ENCODE results near the gene PER2. TPM values are rescaled to one million over a fixed set of nuclear protein-coding genes. Genes with fewer than 3 reads are reported as not detected.

The PER2 gene
- total and polyA plus RNA-seq, 8 donors = 4.4 to 188 (median 23.2) TPM

DNA sequence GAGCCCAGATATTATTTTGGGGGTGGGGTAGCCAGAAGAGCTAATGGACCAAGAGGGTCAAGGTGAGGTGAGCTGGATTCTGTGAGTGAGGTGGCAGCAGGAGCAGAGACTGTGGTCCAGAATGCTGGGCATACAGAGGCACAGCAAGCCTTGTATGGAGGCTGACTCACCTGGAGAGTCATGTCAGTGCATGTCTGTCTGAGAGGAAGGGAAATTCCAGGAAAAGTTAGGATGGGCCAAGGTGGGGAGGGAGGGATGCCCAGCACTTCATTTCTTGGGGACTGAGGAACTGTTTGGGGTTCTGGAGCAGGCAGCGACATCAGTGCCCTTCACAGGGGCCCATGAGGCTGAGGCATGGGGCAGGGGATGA, 21.1 kb downstream of the PER2 start:
- Histone ChIP-seq H3K9me3 (no peaks in the 10 kb centered on the region), H3K4me1 (peaks cover 22 to 26% (median 24%) of the 10 kb centered on the region in 4 donors), H3K27me3 (no peaks in the 10 kb centered on the region), H3K27ac (no peak overlapping the region), H3K36me3 (peaks cover 63 to 94% (median 89%) of the 10 kb centered on the region in 4 donors), H3K4me3 (no peak overlapping the region)
- TF ChIP-seq POLR2A (IDR thresholded peaks at IDR 0.05) (no peak), EP300 (IDR thresholded peaks at IDR 0.05) (no peak), POLR2AphosphoS5 (IDR thresholded peaks at IDR 0.05) (no peak)
- TF ChIP-seq, protein P1, sequence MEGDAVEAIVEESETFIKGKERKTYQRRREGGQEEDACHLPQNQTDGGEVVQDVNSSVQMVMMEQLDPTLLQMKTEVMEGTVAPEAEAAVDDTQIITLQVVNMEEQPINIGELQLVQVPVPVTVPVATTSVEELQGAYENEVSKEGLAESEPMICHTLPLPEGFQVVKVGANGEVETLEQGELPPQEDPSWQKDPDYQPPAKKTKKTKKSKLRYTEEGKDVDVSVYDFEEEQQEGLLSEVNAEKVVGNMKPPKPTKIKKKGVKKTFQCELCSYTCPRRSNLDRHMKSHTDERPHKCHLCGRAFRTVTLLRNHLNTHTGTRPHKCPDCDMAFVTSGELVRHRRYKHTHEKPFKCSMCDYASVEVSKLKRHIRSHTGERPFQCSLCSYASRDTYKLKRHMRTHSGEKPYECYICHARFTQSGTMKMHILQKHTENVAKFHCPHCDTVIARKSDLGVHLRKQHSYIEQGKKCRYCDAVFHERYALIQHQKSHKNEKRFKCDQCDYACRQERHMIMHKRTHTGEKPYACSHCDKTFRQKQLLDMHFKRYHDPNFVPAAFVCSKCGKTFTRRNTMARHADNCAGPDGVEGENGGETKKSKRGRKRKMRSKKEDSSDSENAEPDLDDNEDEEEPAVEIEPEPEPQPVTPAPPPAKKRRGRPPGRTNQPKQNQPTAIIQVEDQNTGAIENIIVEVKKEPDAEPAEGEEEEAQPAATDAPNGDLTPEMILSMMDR (IDR thresholded peaks at IDR 0.05) = no peak
- no peak for DNase-seq
- 92 to 100% (median 95%) methylated on average over 1 of the region's 1 CpG for WGBS, 5 donors
- intact Hi-C loops (cut with DNase I; ENCODE audit: low total_unique reads) = no loop called here

DNA sequence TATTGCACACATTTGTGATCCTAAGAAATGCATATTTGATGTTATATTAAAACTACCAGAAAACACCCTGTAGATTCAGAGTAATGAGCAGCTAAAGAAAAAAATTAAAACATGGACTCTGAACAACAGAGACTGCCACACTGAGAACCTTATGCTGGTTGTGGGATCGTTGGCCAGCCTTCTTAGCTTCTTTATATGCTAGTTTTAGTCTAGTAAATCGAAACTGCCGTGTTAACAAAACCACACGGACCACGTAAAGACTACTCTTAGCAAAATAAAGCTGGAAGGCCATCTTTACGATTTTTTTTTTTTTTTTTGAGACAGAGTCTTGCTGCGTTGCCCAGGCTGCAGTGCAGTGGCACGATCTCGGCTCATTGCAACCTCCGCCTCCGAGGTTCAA, 22.8 kb downstream of the PER2 start:
- intact Hi-C loops (cut with DNase I; ENCODE audit: low total_unique reads) = no loop called here

DNA sequence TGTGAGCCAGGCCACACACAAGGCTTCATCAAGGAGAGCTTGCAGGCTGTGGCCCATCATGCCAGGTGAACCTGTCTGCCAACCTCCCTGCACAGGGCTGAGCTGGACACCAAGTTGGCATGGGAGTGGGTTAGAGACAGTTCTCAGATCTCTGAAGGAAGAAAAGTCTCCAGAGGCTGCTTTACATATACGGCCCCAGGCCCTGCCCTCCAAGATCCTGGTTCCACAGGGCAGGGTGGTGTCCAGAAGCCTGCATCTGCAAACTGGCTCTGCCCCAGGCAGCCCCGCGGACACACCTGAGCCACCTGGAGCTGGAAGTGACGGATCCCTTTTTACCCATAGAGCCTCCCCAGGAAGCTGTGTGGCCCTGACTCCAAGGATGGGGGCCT, 24.3 kb downstream of the PER2 start:
- intact Hi-C loops (cut with DNase I; ENCODE audit: low total_unique reads) = no loop called here
- 14 to 67% (median 46%) methylated on average over 1 to 4 of the region's 4 CpGs for WGBS, 5 donors

More for the DNA sequence above, 22.8 kb downstream of the PER2 start:
- TF ChIP-seq EP300 (IDR thresholded peaks at IDR 0.05) (no peak), POLR2AphosphoS5 (IDR thresholded peaks at IDR 0.05) (no peak)
- Histone ChIP-seq H3K4me1 (peaks cover 22 to 26% (median 24%) of the 10 kb centered on the region in 4 donors), H3K36me3 (peaks cover 61 to 94% (median 89%) of the 10 kb centered on the region in 4 donors), H3K27ac (no peak overlapping the region), H3K4me3 (no peak overlapping the region), H3K27me3 (no peaks in the 10 kb centered on the region), H3K9me3 (no peaks in the 10 kb centered on the region)
- 93 to 95% (median 95%) methylated on average over 11 of the region's 11 CpGs for WGBS, 5 donors
- DNase-seq = no peak

DNA sequence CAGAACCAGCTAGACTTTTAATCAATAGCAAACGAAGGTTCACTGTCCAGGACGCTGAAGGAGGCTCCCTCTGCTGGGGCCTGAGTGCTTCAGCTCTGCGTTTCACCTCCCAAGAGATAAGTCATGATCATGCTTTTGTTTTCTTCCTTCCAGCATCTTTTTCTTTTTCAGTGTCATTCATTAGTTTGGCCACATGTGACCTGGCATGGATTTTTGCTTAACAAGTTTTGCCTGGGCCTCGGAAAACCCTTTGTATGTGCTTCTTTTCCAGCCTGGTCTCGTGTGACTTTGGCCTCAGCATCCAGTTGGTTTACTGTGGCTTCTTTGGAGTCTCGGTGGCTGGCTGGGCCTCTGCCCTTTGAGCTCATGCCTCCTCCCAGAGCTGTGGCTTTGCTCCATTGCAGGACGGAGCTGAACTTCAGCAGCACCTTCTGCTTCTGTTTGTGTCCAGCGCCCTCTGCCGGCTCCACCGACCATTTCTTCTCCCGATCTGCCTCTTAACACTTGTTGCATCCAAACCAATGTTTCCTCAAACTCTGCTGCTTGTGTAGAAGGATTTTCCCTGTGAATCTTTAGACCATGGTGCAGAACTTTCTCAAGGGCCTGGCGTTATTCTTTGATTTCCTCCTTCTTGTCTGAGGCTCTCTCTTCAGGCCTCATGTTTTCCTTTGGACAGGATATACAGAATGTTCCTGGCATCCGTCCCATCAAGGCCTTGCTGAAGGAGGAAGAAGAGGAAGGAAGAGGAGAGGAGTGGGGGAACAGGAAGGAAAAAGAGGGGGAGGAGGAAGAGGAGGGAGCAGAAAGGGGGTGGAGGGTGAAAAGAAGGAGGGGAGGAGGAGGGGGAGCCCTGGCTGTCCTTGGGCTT, 25.0 kb downstream of the PER2 start:
- TF ChIP-seq EP300 (IDR thresholded peaks at IDR 0.05) (no peak), POLR2AphosphoS5 (IDR thresholded peaks at IDR 0.05) (peak in 1 of 3 donors; percentile 64), POLR2A (IDR thresholded peaks at IDR 0.05) (peak in 1 of 4 donors; percentile 6)
- TF ChIP-seq, protein P1 (IDR thresholded peaks at IDR 0.05) = peak in 5 of 7 experiments; percentile 67 to 87 (median 76)
- no peaks in the 10 kb centered on the region for H3K27me3 ChIP-seq
- H3K9me3 ChIP-seq = no peaks in the 10 kb centered on the region
- intact Hi-C loops (cut with DNase I; ENCODE audit: low total_unique reads) = no loop called here
- peaks cover 22 to 26% (median 24%) of the 10 kb centered on the region in 4 donors for H3K4me1 ChIP-seq
- H3K36me3 ChIP-seq = peaks cover 65 to 92% (median 90%) of the 10 kb centered on the region in 4 donors
- 11 to 18% (median 12%) methylated on average over 13 of the region's 13 CpGs for WGBS, 5 donors
- peak; percentile 92 to 96 for DNase-seq
- peak overlapping the region; percentile 44 to 79 (median 72) for H3K27ac ChIP-seq
- no peak overlapping the region for H3K4me3 ChIP-seq

More for the DNA sequence above, 24.3 kb downstream of the PER2 start:
- H3K27me3 ChIP-seq = no peaks in the 10 kb centered on the region
- H3K36me3 ChIP-seq = peaks cover 62 to 92% (median 90%) of the 10 kb centered on the region in 4 donors
- no peak for TF ChIP-seq POLR2AphosphoS5 (IDR thresholded peaks at IDR 0.05)
- no peak for TF ChIP-seq EP300 (IDR thresholded peaks at IDR 0.05)
- no peak for TF ChIP-seq POLR2A (IDR thresholded peaks at IDR 0.05)
- TF ChIP-seq, protein P1 (IDR thresholded peaks at IDR 0.05) = no peak
- DNase-seq = no peak
- no peak overlapping the region for H3K4me3 ChIP-seq
- H3K9me3 ChIP-seq = no peaks in the 10 kb centered on the region
- H3K27ac ChIP-seq = peak overlapping the region; percentile 44 to 79 (median 72)
- peaks cover 22 to 26% (median 24%) of the 10 kb centered on the region in 4 donors for H3K4me1 ChIP-seq
